DOHH2 (cell line): ENCODE results near the gene EHD2.

Source experiments
- CTCF ChIP-seq: fragments of 200-600 bp; sonication (generic); IDR thresholded peaks from one replicate; pipeline ENCODE4 v1.5.1; 2014; ENCODE audit warnings: antibody characterized with exemption, mild to moderate bottlenecking, low read depth, low read length; ENCODE audit not compliant: poor library complexity, severe bottlenecking
- EZH2phosphoT487 ChIP-seq: fragments of 200-600 bp; sonication (generic); IDR thresholded peaks from 2 replicates; pipeline ENCODE4 v1.6.1; 2017; ENCODE audit warnings: borderline replicate concordance, mild to moderate bottlenecking, antibody characterized with exemption, low read length, moderate library complexity, mixed read lengths

GRCh38 chr19:47716270-47716937 lies 3.2 kb downstream of the EHD2 start:
- no peak for TF ChIP-seq CTCF
- TF ChIP-seq EZH2phosphoT487, result no peak
